ENCODE measurements around the gene DLGAP1. TPM values are rescaled to one million over a fixed set of nuclear protein-coding genes. Genes with fewer than 3 reads are reported as not detected.

Gene DLGAP1
- total RNA-seq, 1 experiment from 2014 or later, result 23.0 TPM

DNA sequence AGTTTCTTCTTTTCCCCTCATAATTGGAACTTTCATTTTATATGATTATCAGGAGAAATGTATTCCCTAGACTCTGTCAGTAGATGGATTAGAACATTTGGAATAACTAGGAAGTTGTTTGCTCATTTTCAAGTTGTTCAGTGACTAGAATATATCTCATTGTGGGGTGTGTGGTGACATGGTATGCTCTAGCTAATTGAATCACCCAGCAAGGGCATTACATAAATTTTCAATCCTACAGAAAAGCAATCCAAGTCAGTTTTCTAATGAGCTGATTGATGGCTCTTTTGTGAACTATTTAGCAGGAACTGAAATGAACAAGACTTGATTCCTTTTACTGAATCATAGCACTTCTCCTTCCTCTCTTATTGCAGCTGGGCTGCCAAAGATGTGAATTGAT is 543.7 kb downstream of the DLGAP1 start:
- POLR2A ChIA-PET, result no interaction called here
- TF ChIP-seq, protein P1, sequence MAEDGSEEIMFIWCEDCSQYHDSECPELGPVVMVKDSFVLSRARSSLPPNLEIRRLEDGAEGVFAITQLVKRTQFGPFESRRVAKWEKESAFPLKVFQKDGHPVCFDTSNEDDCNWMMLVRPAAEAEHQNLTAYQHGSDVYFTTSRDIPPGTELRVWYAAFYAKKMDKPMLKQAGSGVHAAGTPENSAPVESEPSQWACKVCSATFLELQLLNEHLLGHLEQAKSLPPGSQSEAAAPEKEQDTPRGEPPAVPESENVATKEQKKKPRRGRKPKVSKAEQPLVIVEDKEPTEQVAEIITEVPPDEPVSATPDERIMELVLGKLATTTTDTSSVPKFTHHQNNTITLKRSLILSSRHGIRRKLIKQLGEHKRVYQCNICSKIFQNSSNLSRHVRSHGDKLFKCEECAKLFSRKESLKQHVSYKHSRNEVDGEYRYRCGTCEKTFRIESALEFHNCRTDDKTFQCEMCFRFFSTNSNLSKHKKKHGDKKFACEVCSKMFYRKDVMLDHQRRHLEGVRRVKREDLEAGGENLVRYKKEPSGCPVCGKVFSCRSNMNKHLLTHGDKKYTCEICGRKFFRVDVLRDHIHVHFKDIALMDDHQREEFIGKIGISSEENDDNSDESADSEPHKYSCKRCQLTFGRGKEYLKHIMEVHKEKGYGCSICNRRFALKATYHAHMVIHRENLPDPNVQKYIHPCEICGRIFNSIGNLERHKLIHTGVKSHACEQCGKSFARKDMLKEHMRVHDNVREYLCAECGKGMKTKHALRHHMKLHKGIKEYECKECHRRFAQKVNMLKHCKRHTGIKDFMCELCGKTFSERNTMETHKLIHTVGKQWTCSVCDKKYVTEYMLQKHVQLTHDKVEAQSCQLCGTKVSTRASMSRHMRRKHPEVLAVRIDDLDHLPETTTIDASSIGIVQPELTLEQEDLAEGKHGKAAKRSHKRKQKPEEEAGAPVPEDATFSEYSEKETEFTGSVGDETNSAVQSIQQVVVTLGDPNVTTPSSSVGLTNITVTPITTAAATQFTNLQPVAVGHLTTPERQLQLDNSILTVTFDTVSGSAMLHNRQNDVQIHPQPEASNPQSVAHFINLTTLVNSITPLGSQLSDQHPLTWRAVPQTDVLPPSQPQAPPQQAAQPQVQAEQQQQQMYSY (CRISPR knock-in tag; IDR thresholded peaks at IDR 0.05), result no peak
- TF ChIP-seq ZNF219 (CRISPR knock-in tag; IDR thresholded peaks at IDR 0.05; ENCODE audit: borderline replicate concordance) (no peak), GRHL2 (CRISPR knock-in tag; IDR thresholded peaks at IDR 0.05; ENCODE audit: insufficient replicate concordance, severe bottlenecking) (no peak), ZBTB43 (CRISPR knock-in tag; IDR thresholded peaks at IDR 0.05) (no peak), HMGA2 (CRISPR knock-in tag; IDR thresholded peaks at IDR 0.05) (no peak), ZNF263 (CRISPR knock-in tag; IDR thresholded peaks at IDR 0.05; ENCODE audit: low read depth) (no peak), ZNF232 (CRISPR knock-in tag; IDR thresholded peaks at IDR 0.05) (no peak), GTF2I (CRISPR knock-in tag; conservative IDR thresholded peaks at IDR 0.05) (no peak), CREM (CRISPR knock-in tag; IDR thresholded peaks at IDR 0.05) (no peak), NR2C2 (CRISPR knock-in tag; IDR thresholded peaks at IDR 0.05) (no peak), ETV6 (CRISPR knock-in tag; IDR thresholded peaks at IDR 0.05) (no peak), ZNF281 (CRISPR knock-in tag; IDR thresholded peaks at IDR 0.05) (no peak)
- TF ChIP-seq, protein P2, sequence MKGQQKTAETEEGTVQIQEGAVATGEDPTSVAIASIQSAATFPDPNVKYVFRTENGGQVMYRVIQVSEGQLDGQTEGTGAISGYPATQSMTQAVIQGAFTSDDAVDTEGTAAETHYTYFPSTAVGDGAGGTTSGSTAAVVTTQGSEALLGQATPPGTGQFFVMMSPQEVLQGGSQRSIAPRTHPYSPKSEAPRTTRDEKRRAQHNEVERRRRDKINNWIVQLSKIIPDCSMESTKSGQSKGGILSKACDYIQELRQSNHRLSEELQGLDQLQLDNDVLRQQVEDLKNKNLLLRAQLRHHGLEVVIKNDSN (CRISPR knock-in tag; IDR thresholded peaks at IDR 0.05), result no peak
- TF ChIP-seq, protein P3, sequence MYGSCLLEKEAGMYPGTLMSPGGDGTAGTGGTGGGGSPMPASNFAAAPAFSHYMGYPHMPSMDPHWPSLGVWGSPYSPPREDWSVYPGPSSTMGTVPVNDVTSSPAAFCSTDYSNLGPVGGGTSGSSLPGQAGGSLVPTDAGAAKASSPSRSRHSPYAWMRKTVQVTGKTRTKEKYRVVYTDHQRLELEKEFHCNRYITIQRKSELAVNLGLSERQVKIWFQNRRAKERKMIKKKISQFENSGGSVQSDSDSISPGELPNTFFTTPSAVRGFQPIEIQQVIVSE (CRISPR knock-in tag; IDR thresholded peaks at IDR 0.05; ENCODE audit: borderline replicate concordance), result no peak
- TF ChIP-seq, protein P4, sequence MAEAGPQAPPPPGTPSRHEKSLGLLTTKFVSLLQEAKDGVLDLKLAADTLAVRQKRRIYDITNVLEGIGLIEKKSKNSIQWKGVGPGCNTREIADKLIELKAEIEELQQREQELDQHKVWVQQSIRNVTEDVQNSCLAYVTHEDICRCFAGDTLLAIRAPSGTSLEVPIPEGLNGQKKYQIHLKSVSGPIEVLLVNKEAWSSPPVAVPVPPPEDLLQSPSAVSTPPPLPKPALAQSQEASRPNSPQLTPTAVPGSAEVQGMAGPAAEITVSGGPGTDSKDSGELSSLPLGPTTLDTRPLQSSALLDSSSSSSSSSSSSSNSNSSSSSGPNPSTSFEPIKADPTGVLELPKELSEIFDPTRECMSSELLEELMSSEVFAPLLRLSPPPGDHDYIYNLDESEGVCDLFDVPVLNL (CRISPR knock-in tag; IDR thresholded peaks at IDR 0.05; ENCODE audit: borderline replicate concordance, low read depth), result no peak
- TF ChIP-seq, protein P5, sequence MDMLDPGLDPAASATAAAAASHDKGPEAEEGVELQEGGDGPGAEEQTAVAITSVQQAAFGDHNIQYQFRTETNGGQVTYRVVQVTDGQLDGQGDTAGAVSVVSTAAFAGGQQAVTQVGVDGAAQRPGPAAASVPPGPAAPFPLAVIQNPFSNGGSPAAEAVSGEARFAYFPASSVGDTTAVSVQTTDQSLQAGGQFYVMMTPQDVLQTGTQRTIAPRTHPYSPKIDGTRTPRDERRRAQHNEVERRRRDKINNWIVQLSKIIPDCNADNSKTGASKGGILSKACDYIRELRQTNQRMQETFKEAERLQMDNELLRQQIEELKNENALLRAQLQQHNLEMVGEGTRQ (CRISPR knock-in tag; IDR thresholded peaks at IDR 0.05), result no peak
- 0 out of 2 replicates have a peak, but pooled peaks cover 3% of the 10 kb centered on the region for H3K4me1 Mint-ChIP-seq
- DNase-seq (ENCODE audit: low spot score) (no peak), ATAC-seq (no peak)
- CTCF ChIA-PET, result interaction anchor here (2.3 kb wide), 1 partner anchor 140 kb away, joined by 7 read pairs; no protein-coding TSS in a partner anchor
- H3K9me3 Mint-ChIP-seq, result no peaks in the 10 kb centered on the region
- no peaks in the 10 kb centered on the region for H3K36me3 Mint-ChIP-seq
- H3K4me3 Mint-ChIP-seq, result no peak overlapping the region
- no peaks in the 10 kb centered on the region for H3K27me3 Mint-ChIP-seq (ENCODE audit: low read depth)
- H3K27ac Mint-ChIP-seq, result no peak overlapping the region

All from WTC11 (cell line).